HG02981 (cell line): ENCODE data around the gene SH3GL3.
A peak's percentile ranks its signal among the peaks of the same experiment; 100 is the strongest.

ENCODE experiments used
- ATAC-seq: cut with Tn5 transposase; IDR thresholded peaks from one replicate; pipeline ENCODE4 v1.9.1; 2021; ENCODE audit warnings: mild to moderate bottlenecking, moderate library complexity; ENCODE audit not compliant: unreplicated experiment

The SH3GL3 gene, protein sequence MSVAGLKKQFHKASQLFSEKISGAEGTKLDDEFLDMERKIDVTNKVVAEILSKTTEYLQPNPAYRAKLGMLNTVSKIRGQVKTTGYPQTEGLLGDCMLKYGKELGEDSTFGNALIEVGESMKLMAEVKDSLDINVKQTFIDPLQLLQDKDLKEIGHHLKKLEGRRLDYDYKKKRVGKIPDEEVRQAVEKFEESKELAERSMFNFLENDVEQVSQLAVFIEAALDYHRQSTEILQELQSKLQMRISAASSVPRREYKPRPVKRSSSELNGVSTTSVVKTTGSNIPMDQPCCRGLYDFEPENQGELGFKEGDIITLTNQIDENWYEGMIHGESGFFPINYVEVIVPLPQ

DNA sequence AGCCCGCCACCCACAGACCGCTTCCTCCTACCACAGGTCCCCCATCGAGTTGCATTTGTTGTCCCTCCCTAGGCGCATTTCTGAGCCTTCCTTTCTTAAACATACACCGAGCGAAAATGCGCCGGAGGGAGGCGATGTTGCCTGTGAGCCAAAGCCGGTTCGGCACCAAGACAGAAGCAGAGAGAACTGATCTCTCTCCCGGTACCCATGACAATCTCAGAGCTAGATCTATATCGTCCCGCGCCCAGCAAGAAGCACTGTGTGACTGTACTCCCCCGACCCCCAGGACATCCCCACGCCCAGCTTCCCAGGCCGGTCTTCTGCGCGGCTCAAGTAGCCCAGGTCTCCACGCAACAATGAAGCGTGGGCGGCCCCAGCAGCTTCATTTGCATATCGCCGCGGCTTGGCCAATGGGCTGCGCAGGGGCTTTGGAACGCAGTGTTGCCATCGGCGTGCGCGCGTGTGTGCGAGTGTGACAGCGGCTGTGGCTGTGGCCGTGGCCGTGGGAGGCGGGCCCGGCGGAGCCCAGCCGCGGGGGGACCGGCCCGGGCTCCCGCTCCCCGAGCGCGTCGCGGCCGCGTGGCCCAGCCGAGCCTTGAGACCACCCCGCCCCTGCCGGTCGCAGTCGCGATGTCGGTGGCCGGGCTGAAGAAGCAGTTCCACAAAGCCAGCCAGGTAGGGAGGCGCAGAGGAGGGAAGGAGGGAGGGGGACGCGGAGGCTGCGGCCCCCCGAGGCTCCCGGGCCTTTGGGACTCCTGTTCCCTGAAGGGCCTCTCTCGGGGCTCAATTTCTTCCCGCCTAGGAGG is at the start of gene SH3GL3:
Gene SH3GL3, plus strand, starts transcription at position 438 of the 806 bp plus-strand sequence. Its CDS starts 193 bp downstream, at position 631.
- peak; percentile 64 for ATAC-seq

GRCh38 chr15:83398626-83399025 is 48.5 kb upstream of the SH3GL3 start:
- no peak for ATAC-seq

- no peak for ATAC-seq
These were observed 43.0 kb upstream of the SH3GL3 start for GRCh38 chr15:83404121-83404520.

DNA sequence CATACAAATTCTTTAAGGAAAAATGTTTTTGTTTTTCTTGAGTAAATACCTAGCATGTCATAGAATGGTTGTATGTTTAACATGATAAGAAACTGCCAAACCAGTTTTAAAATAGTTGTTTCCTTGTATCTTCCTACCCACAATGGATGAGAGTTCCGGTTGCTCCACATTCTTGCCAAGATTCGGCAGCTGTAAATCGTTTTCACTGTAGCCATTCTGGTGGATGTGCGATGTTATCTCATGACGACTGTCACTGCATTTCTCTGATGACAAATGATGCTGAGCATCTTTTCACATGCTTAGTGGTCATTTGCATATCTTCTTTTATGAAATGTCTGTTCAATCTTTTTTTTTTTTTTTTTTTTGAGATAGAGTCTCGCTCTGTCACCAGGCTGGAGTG is 36.6 kb upstream of the SH3GL3 start:
- ATAC-seq: no peak

- peak; percentile 64 for ATAC-seq
These were observed 34.0 kb upstream of the SH3GL3 start for GRCh38 chr15:83413054-83413719.

- ATAC-seq: no peak
These were observed 25.1 kb upstream of the SH3GL3 start for GRCh38 chr15:83422081-83422480.

DNA sequence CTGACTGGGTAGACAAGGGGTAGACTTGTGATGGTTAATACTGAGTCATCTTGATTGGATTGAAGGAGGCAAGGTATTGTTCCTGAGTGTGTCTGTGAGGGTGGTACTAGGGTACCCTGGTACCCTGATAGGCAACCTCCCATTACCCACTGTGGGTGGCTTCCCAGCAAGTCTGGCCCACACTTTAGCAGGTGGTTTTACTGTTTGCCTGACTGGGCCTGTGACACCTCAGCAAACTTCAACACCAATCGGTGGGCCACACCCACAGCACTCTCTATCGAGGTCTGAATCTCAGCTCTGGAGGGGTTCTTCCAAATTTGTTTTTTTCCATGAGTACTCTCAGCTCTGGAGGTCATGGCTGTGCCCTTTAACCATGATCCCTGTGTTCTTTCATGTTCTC is 24.6 kb upstream of the SH3GL3 start:
- no peak for ATAC-seq

DNA sequence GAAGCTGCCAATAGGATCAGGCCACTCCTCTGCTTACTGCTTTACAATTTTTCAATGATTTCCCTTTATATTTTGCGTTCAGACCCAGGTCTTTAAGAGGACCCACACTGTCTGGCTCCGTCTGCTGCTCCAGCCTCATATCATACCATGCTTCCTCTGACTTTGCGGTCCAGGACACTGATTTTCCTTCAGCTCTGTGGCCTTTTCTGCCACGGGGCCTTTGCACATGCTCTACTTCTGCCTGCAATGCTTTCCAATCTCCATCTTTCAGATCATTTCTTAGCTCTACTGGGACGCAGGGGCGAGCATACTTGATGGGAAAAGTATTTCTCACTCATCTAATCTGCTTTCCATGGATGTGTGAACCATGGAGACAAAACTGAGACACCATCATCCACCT is 23.0 kb upstream of the SH3GL3 start:
- ATAC-seq: no peak

DNA sequence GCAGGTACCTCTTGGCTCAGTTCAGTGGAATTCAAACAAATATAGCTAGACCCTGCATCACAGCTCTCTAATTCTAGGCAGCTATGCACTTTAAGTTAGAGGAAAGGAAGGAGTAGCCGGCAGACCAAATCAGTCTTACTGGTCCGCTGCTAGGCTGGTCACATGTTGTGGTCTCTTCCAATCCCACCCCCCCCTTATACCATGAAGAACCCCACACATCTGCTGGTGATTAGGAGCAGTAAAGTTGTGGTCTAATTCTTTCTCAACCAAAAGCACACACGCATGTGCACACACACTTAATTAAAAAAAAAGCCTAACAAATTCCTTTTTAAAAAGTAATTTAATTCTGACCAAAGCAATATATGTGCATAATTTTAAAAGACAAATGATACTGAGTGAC is 16.7 kb upstream of the SH3GL3 start:
- no peak for ATAC-seq

GRCh38 chr15:83431521-83431920 is 15.6 kb upstream of the SH3GL3 start:
- ATAC-seq: no peak

DNA sequence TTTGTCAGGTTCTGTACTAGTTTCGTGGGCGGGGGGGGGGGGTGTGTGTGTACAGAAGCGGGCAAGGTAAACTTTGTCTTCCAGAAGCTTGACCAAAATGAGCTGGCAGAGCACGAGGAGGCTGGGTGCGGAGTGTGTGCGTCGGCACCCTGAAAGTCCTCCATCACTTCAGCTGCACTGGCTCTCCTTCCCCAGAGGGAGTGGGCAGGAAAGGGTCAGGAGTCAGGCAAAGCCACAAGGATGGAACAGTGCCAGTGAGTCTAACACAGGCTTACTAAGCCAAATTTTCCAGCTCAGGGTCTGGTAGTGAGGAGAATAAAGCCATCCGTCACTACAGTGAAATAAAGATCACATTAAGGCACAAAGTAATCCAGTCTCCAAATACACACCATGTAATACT is 11.9 kb upstream of the SH3GL3 start:
- ATAC-seq: no peak

GRCh38 chr15:83435782-83436181 is 11.4 kb upstream of the SH3GL3 start:
- no peak for ATAC-seq

DNA sequence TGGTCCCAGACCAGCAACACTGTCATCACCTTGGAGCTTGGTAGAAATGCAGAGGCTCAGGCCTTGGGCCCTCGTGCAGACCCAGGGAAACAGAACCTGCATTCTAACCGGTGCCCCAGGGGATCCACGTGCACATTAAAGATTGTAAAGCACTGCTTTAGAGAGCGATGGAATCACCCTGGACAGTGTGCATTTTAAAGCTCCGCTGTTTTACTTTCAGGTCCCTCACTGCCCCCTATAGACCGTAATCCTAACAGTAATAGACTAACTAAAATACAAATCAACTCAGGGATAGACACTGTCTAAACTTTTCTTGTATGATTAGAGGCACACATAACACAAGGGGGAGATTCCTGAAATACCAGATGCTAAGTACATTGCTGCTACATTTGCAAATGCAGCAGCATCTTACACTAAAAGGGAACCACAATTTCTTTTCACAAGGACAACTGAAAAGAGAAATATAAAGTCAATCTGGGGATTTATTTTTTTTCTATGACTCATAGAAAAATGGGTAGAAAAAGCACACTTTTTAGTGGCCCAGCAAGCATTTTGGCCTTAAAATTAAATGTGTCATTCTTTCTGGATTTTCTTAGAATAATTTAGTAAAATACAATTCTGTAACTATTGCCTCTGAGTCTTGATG is 10.5 kb upstream of the SH3GL3 start:
- no peak for ATAC-seq

DNA sequence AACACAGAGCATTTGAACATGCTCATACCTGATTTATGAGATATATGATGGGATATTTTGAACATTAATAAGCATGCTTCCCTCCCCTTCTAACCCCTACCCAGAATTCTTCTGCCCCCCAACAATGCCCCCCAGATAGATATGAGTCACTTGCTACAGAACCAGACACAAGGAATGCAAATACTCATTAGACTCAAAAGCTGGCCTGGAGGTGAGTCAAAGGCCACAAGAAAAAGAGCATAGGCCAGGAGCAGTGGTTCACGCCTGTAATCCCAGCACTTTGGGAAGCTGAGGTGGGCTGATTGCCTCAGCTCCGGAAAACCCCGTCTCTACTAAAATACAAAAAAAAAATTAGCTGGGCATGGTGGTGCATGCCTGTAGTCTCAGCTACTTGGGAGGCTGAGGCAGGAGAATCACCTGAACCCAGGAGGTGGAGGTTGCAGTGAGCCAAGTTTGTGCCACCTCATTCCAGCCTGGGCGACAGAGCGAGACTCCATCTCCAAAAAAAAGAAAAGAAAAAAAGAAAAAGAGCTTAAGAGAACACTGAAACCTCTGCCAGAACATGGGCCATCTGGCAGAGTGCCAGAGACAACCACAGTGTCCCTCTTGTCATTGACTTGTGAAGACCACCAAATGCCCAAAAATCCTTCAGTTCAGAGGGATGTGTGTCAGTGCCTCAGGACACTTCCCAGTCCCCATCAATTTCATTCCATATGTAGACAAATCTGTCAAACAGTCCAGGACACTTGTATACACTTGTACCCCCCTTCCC is 3.9 kb upstream of the SH3GL3 start:
- no peak for ATAC-seq

DNA sequence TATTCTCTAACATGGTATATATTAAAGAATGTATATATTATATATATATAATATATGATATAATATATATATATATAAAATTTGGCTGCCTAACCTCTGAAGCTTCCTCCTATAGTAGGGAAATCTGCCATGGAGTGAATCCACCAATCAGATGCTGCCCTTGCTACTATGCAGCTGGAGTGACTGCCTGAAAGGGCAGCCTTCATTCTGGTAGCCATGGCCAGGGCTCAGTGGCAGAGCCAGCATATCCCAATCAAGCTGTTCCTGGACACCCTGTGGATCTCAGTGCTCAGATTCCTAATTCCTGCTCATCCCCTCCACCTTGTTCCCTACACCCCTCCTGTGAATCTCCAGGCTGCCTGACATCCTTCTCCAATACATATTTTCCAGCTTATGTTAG is 2.2 kb upstream of the SH3GL3 start:
- no peak for ATAC-seq

- no peak for ATAC-seq
These were observed 1.5 kb upstream of the SH3GL3 start for GRCh38 chr15:83445643-83446042.

DNA sequence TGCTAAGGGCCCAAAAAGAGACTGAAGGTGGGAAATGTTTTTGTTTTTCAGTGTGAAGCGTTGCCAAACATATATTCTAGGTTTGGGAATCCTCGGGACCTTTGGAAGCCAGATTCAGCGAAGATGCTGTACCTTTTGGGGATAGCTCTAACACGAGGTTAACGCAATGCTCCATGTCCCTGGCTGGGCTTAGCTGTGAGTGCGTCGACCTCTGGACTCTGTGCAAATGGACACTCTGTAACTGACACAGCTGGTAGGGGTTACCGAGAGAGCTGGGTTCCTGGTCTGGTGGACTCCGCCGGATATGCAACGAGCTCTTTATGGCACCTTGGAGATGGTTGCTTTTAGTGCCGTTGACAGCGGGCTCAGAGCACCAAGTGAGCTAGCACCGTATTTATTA is 724 bp upstream of the SH3GL3 start:
- no peak for ATAC-seq

- ATAC-seq: no peak
These were observed 2.1 kb downstream of the SH3GL3 start for GRCh38 chr15:83449250-83449671.

- ATAC-seq: no peak
These were observed 2.9 kb downstream of the SH3GL3 start for GRCh38 chr15:83449937-83450506.

- no peak for ATAC-seq
These were observed 10.0 kb downstream of the SH3GL3 start for GRCh38 chr15:83457149-83457548.
